ENCODE measurements around the gene ELANE. TPM values are rescaled to one million over a fixed set of nuclear protein-coding genes. Genes with fewer than 3 reads are reported as not detected.
"Not testable (repeated sequence)": the region's sequence is repeated elsewhere in the genome, so short reads cannot be mapped to it uniquely, and the experiment has no call there.

ELANE gene
- total RNA-seq, 2 experiments from 2014 or later, result not detected

DNA sequence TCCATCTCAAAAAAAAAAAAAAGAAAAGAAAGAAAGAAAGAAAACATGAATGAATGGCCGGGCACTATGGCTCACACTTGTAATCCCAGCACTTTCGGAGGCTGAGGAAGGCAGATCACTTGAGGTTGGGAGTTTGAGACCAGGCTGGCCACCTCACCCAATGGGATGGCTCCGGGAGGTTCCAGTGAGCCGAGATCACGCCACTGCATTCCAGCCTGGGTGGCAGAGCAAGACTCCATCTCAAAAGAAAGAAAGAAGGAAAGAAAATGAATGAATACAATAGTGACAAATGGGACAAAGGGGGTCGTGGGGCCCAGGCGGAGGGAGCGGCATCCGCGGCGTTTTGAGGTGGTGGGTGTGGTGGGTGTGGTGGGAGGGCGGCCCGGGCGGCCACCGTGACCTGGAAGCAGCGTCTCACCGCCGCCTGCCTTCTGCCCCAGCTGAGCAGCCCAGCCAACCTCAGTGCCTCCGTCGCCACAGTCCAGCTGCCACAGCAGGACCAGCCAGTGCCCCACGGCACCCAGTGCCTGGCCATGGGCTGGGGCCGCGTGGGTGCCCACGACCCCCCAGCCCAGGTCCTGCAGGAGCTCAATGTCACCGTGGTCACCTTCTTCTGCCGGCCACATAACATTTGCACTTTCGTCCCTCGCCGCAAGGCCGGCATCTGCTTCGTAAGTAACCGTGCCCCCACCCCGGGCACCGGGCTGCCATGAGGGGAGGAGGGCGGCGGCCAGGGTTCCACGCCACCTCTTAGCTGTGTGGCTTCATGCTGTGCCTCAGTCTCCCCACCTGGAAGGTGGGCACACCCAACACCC lies 6.2 kb upstream of the ELANE start:
- H3K27me3 Mint-ChIP-seq, result peaks cover 80% of the 10 kb centered on the region
- no peak overlapping the region for H3K4me3 Mint-ChIP-seq
- no peaks in the 10 kb centered on the region for H3K36me3 Mint-ChIP-seq
- H3K9me3 Mint-ChIP-seq, result peaks cover 3% of the 10 kb centered on the region
- no peak overlapping the region for H3K27ac Mint-ChIP-seq
- no peak for DNase-seq
- peaks cover 3% of the 10 kb centered on the region for H3K4me1 Mint-ChIP-seq

- Mint-ChIP-seq H3K27ac (no peak overlapping the region), H3K4me3 (no peak overlapping the region), H3K4me1 (peaks cover 3% of the 10 kb centered on the region), H3K27me3 (peaks cover 74% of the 10 kb centered on the region), H3K9me3 (no peaks in the 10 kb centered on the region), H3K36me3 (no peaks in the 10 kb centered on the region)
- DNase-seq, result no peak
Observed at GRCh38 chr19:848386-848921, 3.6 kb upstream of the ELANE start.

DNA sequence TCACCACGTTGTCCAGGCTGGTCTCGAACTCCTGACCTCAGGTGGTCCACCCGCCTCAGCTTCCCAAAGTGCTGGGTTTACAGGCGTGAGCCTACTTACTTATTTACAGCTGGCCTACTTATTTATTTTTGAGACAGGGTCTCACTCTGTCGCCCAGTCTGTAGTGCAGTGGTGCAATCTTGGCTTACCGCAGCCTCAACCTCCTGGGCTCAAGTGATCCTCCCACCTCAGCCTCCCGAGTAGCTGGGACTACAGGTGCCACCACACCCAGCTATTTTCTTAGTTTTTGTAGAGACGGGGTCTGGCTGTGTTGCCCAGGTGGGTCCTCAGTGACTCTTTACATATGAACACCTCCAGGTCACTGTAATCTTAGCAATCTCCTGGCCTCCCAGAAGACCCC lies 2.9 kb upstream of the ELANE start:
- DNase-seq, H3K9me3 Mint-ChIP-seq, H3K27ac Mint-ChIP-seq, H3K36me3 Mint-ChIP-seq, H3K4me1 Mint-ChIP-seq, H3K4me3 Mint-ChIP-seq: not testable (repeated sequence)
- H3K27me3 Mint-ChIP-seq, result peaks cover 74% of the 10 kb centered on the region

GRCh38 chr19:850221-850978 lies 1.7 kb upstream of the ELANE start:
- Mint-ChIP-seq H3K27me3 (peaks cover 62% of the 10 kb centered on the region), H3K36me3 (no peaks in the 10 kb centered on the region), H3K27ac (no peak overlapping the region), H3K4me3 (no peak overlapping the region), H3K4me1 (no peaks in the 10 kb centered on the region), H3K9me3 (no peaks in the 10 kb centered on the region)
- no peak for DNase-seq

DNA sequence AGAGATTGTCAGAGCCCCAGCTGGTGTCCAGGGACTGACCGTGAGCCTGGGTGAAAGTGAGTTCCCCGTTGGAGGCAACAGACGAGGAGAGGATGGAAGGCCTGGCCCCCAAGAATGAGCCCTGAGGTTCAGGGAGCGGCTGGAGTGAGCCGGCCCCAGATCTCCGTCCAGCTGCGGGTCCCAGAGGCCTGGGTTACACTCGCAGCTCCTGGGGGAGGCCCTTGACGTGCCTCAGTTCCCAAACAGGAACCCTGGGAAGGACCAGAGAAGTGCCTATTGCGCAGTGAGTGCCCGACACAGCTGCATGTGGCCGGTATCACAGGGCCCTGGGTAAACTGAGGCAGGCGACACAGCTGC lies 1.1 kb upstream of the ELANE start:
- DNase-seq, result no peak
- Mint-ChIP-seq H3K9me3 (no peaks in the 10 kb centered on the region), H3K27me3 (peaks cover 57% of the 10 kb centered on the region), H3K4me3 (no peak overlapping the region), H3K27ac (no peak overlapping the region), H3K4me1 (no peaks in the 10 kb centered on the region), H3K36me3 (no peaks in the 10 kb centered on the region)

- Mint-ChIP-seq H3K27ac (no peak overlapping the region), H3K9me3 (no peaks in the 10 kb centered on the region), H3K4me3 (no peak overlapping the region), H3K4me1 (no peaks in the 10 kb centered on the region), H3K27me3 (peaks cover 44% of the 10 kb centered on the region), H3K36me3 (no peaks in the 10 kb centered on the region)
- DNase-seq, result no peak
Observed at GRCh38 chr19:853014-853585, 997 bp downstream of the ELANE start.

- H3K9me3 Mint-ChIP-seq, H3K4me3 Mint-ChIP-seq, H3K4me1 Mint-ChIP-seq, H3K36me3 Mint-ChIP-seq, H3K27ac Mint-ChIP-seq, DNase-seq: not testable (repeated sequence)
- peaks cover 44% of the 10 kb centered on the region for H3K27me3 Mint-ChIP-seq
Observed at GRCh38 chr19:853614-854220, 1.6 kb downstream of the ELANE start.

DNA sequence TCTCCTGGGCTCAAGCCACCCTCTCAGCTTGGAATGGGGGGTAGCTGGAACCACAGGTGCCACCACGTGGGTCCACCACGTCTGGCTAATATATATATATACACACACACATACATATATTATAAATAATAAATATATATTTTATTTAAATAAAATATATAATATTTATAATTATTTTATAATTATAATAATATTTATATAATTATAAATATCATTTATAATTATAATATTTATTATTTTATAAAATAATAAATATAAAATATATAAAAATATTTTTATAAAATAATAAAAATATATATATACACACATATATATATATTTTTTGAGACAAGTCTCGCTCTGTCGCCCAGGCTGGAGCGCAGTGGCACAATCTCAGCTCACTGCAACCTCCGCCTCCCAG lies 2.4 kb downstream of the ELANE start:
- Mint-ChIP-seq H3K27me3 (peaks cover 37% of the 10 kb centered on the region), H3K27ac (no peak overlapping the region), H3K9me3 (no peaks in the 10 kb centered on the region), H3K4me3 (no peak overlapping the region), H3K36me3 (no peaks in the 10 kb centered on the region), H3K4me1 (no peaks in the 10 kb centered on the region)
- no peak for DNase-seq

GRCh38 chr19:855142-855541 lies 3.0 kb downstream of the ELANE start:
- Mint-ChIP-seq H3K4me3 (no peak overlapping the region), H3K27ac (no peak overlapping the region), H3K36me3 (no peaks in the 10 kb centered on the region), H3K9me3 (no peaks in the 10 kb centered on the region), H3K4me1 (no peaks in the 10 kb centered on the region), H3K27me3 (peaks cover 36% of the 10 kb centered on the region)
- no peak for DNase-seq

DNA sequence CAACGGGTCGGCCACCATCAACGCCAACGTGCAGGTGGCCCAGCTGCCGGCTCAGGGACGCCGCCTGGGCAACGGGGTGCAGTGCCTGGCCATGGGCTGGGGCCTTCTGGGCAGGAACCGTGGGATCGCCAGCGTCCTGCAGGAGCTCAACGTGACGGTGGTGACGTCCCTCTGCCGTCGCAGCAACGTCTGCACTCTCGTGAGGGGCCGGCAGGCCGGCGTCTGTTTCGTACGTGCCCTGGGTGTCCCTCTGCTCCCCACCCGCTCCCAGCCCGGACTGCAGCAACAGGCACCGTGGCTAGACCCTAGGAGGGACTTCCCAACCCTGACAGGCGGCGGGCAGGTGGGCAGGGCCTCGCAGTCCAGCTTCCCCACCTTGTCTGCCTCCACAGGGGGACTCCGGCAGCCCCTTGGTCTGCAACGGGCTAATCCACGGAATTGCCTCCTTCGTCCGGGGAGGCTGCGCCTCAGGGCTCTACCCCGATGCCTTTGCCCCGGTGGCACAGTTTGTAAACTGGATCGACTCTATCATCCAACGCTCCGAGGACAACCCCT lies 3.5 kb downstream of the ELANE start:
- no peak for DNase-seq
- no peak overlapping the region for H3K27ac Mint-ChIP-seq

DNA sequence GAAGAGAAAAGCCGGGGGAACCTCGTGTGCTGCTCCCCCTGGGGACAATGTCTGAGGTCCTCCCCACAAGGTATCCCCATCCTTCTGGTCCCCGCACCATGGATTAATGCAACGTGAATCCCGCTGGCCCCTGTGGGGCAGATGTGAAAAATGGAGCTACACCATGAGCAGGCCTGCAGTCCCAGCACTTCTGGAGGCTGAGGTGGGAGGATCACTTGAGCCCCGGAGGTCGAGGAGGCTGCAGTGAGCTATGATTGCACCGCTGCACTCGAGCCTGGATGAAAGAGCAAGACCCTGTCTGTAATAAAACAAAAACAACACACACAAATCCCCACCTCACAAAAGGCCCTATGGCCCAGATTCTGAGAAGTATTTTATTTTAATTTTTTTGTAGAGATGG lies 6.2 kb downstream of the ELANE start:
- Mint-ChIP-seq H3K9me3 (no peaks in the 10 kb centered on the region), H3K4me3 (no peak overlapping the region), H3K27me3 (peaks cover 21% of the 10 kb centered on the region), H3K4me1 (peaks cover 7% of the 10 kb centered on the region), H3K36me3 (no peaks in the 10 kb centered on the region), H3K27ac (no peak overlapping the region)
- no peak for DNase-seq

More for the DNA sequence above, 3.5 kb downstream of the ELANE start:
- Mint-ChIP-seq H3K9me3 (no peaks in the 10 kb centered on the region), H3K27me3 (peaks cover 32% of the 10 kb centered on the region), H3K4me3 (no peak overlapping the region), H3K4me1 (no peaks in the 10 kb centered on the region), H3K36me3 (no peaks in the 10 kb centered on the region)

- H3K9me3 Mint-ChIP-seq, result no peaks in the 10 kb centered on the region
- peaks cover 21% of the 10 kb centered on the region for H3K27me3 Mint-ChIP-seq
- no peak for DNase-seq
- no peak within 1 kb of the TSS for H3K27ac Mint-ChIP-seq
- H3K36me3 Mint-ChIP-seq, result no peaks in the 10 kb centered on the region
- peak within 1 kb of the TSS; percentile 34 for H3K4me3 Mint-ChIP-seq
- H3K4me1 Mint-ChIP-seq, result peaks cover 10% of the 10 kb centered on the region
Observed at GRCh38 chr19:858868-859843, 7.1 kb downstream of the ELANE start, which contains the start of gene CFD. Gene CFD (plus strand): TSS chr19:859664. CDS start chr19:859690, 26 bp downstream.

DNA sequence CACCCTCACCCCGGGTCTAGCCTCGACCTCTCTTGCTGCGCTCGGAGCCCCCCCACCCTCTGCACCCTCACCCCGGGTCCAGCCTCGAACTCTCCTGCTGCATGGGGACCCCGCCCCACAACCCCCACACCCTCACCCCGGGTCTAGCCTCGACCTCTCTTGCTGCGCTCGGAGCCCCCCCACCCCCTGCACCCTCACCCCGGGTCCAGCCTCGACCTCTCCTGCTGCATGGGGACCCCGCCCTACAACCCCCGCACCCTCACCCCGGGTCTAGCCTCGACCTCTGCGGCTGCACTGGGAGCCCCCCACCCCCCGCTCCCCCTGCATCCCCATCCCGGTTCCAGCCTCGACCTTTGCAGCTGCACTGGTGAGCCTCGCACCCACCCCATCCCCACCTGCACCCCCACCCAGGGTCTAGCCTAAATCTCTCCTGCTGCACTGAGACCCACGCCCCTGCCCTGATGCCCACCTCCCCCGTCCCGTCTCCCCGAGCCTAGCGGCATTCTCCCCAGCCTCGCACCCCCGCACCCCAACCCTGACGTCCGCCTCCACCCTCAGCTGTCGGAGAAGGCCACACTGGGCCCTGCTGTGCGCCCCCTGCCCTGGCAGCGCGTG lies 9.1 kb downstream of the ELANE start:
- Mint-ChIP-seq H3K27ac (no peak overlapping the region), H3K4me3 (no peak overlapping the region), H3K36me3 (no peaks in the 10 kb centered on the region), H3K4me1 (peaks cover 10% of the 10 kb centered on the region), H3K27me3 (peaks cover 21% of the 10 kb centered on the region), H3K9me3 (no peaks in the 10 kb centered on the region)
- DNase-seq, result no peak

Measured in activated naive CD8-positive, alpha-beta T cell treated with anti-CD3 and anti-CD28 coated beads for 36 hours (primary cell).